Fibroblast of skin of right quadriceps (primary cell): ENCODE data around the gene GAL.

Experiments used
- DNase-seq: peaks from one replicate; pipeline ENCODE4 v3.0.0-alpha.2; 2013

Gene GAL

DNA sequence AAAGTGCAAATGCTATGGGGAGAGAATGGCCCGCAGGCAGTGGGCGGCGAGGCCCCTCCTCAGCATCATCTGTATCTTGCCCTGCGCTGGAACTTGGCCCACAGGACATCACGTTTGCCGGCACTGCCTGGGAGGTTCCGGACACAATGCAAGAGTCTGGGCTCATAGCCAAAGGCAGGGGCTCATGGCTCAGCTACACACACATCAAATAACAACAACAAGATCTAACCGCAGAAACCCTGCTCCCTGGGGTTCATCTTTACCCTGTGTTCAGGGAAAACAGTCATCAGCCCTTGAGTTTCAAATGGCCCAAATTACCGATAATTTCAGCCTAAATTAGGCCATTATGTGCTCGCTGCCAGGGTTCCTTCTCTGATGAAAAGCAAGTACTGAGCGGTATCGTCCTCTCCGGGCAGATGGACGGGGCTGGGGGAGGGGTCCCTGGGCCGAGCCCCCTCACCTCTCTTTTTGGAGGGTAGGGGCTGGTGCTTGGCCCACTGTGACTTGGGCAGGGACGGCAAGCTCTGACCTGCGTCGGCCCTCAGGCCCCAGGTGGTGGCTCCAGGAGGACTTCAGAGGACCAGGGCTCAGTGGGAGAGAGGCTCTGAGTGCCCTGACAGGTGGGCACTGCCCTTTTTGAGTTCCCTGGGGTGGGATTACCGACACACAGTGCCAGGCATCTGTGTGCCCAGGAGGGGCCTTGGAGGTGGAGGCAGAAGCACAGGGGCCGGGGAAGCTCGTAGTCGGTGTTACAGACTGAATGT lies 25.0 kb upstream of the GAL start:
- peak; percentile 95 for DNase-seq

DNA sequence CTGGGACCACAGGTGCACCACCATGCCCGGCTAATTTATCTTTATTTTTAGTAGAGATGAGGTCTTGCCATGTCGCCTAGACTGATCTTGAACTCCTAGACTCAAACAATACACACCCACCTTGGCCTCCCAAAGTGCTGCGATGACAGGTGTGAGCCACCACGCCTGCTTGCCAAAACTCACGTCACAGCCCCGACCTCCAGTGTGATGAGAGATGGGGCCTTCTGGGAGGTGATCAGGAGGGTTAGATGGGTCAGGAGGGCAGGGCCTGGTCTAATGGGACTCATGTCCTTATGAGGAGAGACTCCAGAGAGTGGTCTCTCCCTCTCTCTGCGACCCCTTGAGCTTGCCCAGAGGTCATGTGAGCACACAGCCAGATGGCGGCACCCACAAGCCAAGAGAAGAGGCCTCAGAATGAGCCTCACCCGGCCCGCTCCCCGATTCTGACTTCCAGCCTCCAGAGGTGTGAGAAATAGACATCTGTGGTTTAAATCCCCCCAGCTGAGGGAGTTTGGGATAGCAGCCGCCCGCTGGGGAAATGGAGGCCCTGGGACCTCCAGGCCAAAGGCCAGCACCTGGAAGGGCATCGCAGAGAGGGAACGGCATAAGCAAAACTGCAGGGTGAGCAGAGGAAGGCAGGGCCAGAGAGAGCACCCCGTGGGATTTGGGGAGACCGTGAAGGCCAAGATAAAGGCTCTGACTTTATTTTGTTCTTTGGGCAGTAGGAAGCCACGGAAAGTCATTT lies 24.1 kb upstream of the GAL start:
- no peak for DNase-seq

DNA sequence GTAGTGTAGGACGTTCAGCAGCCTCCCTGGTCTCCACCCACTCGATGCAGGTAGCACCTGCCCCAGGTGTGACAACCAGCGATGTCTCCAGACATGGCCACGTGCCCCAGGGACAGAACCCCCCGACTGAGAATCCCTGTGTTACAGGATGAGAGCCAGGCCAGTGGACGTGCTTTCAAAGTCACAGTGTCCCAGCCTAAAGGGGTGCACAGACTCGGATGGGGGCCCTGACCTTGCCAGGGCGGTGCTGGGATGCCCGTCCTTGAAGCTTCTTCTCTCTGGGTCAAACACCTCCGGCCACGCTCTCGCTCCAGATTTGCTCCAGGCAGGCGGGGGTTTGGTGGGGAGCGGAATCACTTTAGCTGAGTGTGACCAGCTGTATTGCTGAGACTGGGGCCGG lies 23.3 kb upstream of the GAL start:
- DNase-seq: no peak

DNA sequence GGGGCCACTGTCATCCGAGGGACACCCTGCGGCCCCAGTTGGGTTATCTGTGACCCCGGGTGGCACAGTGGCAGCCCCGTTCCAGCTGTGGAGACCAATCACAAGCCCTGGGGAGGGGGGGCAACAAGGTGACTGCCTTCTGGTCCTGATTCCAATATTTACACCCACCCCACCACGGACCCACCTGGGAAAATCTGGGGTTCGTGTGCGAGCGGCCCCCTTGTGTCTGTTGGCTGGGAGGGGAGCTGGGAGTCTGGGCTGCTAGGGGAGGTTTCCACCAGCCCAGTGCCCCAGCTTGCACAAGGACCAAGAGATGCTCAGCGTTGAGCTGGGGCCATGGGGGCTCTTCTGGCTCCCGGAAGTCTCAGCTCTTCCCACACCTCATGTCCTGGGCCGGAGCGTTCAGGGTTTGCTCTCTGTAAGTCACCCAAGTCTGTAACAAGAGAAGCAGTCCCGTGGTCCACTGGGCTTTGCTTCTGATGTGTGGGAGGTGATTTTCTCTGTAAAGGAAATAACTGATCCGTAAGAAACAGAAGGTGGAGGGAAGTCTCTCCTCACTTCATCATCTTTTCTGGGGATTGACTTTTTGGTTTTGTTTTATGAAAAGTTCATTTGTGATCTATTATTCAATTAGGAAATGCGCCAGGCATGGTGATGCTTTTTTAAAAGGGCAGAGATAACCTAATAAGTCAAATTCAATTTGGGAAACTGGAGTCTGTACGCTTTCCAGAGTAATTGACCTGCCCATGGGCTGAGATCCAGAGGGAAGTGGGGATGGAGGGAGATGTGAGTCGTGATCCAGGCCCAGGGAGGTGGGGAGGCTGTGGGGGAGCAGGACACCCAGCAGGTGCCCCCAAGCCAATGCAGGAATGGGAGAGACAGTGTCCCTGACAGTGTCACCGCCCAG lies 22.4 kb upstream of the GAL start:
- DNase-seq: no peak

DNA sequence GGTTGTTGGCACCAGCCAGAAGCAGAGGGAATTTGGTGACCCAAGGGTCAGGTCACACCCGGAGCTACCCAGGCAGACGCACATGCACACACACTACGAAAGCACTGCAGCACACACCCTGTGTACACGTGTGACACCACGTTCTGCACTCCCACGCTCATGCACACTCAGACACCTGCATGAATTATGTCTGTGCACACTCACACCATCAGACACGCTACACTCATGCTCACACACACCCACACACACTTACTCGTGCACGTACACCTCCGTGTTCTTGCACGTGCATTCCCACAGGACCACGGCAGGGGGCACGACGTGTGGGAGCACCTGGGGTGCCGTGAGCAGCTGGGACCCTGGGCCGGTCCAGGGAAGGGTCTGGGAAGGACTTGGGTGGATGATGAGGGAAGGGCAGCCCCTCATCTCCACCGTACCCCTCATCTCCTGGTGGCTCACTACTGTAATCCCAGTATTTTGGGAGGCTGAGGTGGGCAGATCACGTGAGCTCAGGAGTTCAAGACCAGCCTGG lies 20.8 kb upstream of the GAL start:
- DNase-seq: no peak

DNA sequence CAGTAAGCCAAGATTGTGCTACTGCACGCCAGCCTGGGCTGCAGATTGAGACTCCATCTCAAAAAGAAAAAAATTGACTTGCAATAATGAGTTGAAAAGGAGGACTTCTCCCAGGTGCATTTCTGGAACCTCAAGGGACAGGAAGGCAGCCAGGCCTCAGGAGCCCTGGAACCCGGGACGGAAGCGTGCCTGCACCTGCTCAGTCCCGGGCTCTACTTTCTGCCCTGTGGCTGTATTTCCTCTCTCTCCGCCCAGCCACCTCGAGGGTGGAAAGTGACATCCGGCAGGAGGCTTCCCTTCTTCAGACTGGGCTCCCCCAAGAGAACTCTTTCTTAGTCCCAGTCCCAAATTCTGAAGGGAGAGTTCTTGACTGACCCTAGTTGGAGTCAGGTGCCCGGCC lies 20.2 kb upstream of the GAL start:
- DNase-seq: no peak

DNA sequence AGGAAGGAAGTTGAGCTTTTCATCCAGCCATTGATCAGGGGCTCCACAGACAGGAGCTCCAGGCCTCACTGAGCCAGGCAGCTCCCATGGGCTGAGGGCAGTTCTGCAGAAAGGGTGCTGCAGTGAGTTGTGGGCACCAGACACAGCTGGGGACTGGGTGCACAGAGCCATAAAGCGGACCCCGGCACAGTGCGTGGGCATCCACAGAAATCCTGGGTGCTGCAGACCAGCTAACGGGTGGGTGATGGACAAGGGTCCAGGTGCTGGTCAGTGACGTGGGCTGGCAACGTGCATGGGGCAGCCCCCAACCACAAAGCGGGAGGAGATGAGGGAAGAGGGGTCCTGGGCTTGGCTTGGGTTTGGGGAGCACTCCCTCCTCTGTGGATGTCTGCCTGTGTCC lies 19.4 kb upstream of the GAL start:
- no peak for DNase-seq

DNA sequence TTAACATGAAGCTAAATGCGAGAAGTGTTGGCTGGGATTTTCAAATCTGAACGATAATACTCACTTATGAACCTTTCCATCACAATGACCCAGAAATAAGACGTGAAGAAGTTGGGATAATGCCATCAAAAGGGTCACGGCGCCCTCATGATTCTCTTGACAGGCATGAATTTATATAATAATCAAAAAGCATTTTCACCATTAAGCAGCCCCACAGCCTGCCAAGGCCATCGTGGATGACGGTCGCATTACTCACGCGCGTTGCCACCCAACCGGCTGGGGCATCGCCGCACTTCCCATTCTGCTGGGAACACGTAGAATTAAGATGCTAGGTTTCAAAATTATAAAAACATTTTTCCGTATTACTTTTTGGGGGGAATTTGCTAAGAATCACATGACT lies 18.9 kb upstream of the GAL start:
- DNase-seq: no peak

DNA sequence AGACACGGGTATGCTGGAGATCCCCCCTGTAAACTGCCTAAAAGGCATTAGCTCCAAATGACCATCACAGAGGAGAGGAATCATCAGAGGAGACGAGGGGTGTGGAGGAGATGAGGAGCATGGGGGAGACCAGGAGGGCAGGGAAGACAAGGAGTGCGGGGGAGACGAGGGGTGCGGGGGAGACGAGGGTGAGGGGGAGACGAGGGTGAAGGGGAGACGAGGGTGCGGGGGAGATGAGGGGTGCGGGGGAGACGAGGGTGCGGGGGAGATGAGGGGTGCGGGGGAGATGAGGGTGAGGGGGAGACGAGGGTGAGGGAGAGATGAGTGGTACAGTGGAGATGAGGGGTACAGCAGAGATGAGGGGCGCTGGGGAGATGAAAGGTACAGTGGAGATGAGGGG lies 17.5 kb upstream of the GAL start:
- DNase-seq: no peak

DNA sequence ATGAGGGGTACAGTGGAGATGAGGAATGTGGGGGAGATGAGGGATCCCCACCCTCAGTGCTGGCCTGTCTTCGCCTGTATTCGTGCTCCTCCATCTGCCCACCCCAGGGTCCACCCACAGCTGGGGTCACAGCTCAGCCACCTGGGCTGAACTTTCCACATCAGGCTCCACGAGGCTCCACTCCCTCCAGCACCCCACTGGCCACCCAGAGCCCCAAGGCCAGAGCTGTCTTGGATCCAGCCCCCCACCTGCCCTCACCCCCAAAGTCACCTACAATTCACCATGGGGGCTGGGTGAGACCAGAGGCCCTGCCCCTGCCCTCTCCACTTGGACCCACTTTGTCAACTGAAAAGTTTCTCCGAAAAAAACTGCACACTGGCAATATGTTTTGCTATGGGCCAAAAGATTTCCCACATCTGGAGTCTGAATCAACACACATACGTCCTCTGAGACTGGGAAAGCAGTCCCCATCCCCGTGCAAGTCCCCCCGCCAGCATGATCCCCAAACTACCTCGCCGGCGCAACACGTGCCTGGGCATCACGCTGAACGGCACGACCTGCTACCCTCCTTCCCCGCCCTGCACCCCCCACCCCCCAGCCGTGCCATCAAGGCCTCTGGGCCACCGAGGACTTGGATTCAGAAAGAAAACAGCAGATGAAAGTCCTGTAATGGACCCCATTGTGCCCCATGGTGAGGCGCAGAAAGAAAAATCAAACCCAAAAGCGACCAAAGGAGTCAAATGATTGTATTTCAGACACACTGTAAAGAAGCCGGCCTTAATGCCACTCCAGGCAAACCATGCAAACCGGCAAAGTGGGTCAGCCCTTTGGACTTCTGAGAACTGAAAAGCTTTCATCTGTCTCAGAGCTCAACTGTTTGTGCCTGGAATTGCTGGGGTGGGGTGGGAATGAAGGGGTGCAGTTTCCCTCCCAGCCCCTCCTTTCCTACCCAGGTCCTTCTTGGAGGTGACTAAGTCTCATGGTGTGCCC lies 16.5 kb upstream of the GAL start:
- no peak for DNase-seq

DNA sequence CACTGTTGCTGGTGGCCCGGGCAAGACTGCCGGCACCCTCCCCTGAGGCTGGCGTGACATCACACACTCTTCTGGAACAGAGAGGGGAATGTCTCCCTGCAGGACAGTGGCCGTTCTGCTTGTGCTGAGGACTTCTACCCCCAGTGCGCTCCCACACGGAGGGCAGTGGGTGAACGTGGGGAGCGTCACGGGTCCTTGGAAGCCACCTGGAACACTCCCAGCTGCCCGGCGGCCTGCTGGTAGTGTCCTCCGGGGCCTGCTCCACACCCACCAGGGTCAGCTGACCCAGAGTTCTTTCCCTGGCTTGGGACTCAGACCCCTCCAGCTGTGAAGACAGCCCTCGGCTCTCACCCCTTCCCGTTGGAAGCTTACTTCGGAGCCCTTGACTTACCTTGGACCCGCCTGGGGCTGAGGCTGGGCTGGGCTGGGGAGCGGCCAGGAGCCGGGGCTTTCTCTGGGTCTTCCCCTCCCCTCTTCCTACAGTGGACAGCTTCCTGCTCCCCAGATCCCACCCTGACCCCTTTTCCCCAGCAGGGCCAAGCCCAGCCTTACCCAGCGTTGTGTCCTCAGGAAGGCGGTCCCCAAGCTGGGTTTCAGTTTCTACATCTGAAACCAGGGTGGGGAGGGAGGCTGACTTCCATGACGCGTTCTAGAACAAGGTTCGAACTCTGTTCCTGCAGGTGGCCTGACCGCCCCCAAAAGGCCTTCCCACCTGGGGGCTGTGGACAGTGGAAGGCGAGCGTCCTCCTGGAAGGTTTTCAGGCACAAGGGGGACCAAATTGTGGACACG lies 14.8 kb upstream of the GAL start:
- DNase-seq: no peak

DNA sequence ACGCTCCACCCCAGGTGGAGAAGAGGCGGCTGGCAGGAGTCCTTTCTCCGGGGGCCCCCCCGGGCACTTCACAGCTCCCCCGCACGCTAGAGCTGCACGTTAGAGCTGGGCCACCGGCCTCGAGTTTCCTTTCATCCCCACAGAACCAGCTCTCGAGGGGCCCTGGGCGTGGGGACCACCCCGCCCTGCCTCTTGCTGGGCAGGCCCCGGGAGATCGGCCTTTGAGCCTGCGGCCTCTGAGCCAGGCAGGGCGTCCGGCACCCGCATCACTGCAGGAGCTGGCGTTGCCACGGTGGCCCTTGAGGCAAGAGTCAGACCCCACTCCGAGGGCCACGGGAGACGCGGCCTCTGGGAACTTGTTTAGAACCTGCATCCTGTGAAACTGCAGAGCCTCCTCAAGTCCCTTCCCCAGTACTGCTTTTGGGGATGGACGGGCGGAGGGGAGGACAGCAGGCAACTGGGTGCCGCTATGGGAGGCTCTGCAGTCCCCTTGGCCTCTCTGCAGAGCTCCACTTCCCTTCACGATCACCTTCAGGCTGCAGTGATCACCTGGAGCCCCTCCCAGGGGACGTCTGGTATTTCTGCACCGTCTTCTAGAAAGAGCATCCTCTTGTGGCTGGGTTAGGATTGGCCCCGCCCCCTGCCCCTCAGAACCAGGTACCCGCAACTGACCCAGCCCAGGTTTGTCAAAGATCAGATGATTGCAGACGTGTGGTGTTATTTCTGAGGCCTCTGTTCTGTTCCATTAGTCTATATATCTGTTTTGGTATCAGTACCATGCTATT lies 13.9 kb upstream of the GAL start:
- no peak for DNase-seq

DNA sequence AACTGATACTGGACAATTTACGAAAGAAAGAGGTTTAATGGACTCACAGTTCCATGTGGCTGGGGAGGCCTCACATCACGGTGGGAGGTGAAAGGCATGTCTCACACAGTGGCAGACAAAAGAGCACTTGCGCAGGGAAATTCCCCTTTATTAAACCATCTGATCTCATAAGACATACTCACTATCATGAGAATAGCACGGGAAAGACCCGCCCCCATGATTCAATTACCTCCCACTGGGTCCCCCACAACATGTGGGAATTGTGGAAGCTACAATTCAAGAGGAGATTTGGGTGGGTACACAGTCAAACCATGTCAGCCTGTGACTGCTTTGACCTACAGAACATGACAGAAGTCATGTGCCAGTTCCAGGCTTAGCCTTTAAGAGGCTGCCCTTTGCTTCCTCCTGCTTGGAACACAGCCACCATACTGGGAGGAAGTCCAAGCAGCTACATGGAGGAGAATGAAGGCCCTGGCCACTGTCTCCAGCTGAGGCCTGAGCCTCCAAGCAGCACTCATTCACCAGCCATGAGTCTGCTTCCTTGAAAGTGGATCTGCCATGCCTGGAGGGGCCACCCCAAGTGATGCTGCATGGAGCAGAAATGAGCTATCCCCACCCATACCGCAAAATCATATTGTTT lies 10.9 kb upstream of the GAL start:
- no peak for DNase-seq

DNA sequence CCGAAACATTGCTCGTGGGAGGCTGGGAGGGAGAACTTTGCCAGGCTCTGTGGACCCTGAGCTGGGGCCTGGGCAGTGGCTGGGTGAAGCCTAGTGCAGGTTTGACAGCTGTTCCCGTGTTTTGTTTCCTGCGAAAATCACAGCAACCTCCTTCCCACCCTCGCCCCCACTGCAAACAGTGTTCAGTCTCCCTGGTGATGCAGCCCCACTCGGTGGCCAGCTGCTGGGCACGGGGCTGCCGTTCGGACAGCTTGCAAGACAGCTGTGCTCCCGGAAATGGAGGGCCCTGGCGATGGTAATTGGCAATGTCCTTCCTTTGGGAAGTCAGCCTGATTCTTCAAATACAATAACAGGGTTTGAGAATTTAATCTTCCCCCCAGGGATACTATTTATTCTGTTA lies 10.4 kb upstream of the GAL start:
- DNase-seq: no peak

DNA sequence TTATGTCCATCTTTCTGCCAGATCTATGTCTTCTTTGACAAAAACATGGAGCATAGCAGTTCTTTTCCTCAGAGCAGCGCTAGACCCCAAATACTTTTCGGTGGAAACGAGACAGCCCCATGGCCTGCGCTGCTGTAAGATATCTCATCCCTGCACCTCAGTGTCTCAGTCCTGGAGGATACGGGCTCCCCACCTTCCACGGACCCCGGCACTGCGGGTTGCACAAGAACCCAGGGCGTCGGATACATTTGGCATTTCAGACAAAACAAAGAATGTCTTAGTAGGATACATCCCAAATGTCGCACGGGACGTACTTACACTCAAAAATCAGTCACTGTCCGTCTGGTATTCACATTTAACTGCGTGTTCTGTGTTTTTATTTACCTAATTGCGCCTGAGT lies 9.9 kb upstream of the GAL start:
- DNase-seq: no peak

DNA sequence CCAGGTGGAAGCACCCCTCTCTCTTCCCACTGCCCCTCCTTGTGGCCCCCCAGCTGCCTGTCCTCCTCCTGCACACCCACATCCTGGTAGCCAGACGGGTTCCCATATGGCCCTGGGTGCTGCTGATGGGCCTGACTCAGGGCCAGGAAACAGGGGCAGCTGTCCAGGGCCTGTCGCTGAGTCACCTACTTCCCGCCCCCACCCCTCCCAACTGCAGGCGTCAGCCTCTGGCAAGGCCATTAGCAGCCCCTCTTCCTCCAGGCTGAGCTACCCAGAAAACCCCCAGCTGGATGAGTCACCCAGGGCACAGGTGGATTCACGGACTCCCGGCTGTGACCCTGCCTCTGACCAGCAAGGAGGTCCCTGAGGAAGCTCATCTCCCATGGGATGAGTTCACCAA lies 6.9 kb upstream of the GAL start:
- DNase-seq: peak; percentile 77

DNA sequence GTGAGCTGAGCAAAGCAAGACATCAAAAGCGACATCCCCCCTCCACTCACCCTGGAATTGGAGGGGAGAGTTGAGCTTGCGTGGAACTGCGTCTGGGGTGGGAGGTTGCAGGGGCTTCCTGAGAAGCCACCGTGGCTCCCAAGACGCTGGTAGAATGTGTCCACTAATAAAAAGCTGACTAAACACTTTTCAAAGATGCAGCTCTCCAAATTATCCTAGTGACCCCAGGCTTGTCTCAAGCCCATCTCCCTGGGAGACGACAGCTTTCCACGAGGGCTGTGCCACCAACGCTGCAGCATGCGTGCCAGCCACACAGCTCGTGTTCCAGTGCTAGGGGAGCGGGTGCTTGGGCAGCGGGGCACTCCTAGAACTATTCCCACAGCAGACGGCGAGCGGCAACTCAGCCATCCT lies 6.3 kb upstream of the GAL start:
- DNase-seq: no peak

DNA sequence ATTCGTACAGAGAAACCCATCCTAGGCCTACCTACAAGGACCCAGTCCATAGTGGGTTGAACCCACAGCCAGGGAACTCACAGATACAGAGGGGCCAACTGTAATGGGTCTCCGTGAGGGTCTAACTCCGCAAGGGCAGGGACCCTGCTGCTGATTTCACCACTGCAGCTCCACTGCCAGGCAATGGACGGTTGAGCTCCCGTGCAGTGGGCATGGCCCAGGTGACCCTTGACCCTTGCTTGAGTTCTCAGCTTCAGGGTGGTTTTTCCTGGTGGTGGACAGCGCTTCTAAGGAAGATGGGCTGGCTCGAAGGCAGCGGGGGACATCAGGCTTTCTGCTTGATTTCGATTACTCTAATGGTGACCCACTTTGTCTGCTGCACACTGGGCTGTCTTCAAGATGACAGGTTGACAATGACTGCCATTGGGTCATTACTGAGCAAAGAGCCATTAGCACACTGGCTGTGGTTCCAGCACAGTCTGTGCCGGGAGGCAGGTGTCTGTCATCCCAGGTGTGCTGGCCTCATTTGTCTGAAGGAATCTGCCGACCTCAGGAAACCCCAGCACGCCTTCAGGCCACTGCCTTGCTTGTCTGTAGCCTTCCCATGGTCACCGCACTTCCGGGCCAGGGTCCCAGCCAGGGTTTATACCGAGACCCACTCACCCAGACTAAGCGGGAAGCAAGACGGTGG lies 3.7 kb upstream of the GAL start:
- no peak for DNase-seq

DNA sequence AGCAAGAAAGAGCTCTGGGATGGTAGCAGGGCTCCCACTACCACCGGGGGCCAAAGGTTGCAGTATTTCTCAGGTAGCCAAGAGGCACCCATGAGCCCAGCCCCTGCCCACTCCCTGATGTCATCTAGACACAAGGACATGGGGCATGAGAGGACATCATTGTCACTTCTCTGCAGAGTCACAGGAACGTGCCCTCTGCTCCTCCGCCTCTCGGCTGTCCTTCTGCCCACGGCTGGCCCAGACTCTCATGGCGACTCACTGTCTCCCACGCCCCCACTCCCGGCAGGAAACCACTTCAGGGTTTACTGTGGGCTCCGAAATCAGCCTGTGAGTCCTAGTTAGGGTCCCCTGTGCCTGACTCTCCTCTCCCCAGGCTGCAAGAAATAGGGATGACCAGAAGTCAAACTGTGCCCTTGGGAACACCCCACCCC lies 1.8 kb upstream of the GAL start:
- no peak for DNase-seq
